Activated B cell treated with CpG ODN at 0.5 μM for 24 hours (primary cell): ENCODE measurements around the gene GH2. TPM values are rescaled to one million over a fixed set of nuclear protein-coding genes. Genes with fewer than 3 reads are reported as not detected.
"Not testable (repeated sequence)": the region's sequence is repeated elsewhere in the genome, so short reads cannot be mapped to it uniquely, and the experiment has no call there.

Experiments
- ATAC-seq: fragments of 200-7000 bp; cut with Tn5 transposase; one replicate; pipeline ENCODE4 v1.10.0; 2021; ENCODE audit warnings: low read depth, mild to moderate bottlenecking, moderate library complexity
- CTCF ChIA-PET: fragments of 350-600 bp; sonication (Branson Sonifier 250); formaldehyde crosslinking; loops from one replicate; lab custom pipeline; 2021; ENCODE audit warnings: antibody characterized with exemption; lab: Charles Lee
- POLR2A ChIA-PET: fragments of 350-600 bp; sonication (Branson Sonifier 250); formaldehyde crosslinking; loops from one replicate; lab custom pipeline; 2021; ENCODE audit warnings: antibody characterized with exemption; lab: Charles Lee
- DNase-seq: peaks from one replicate; pipeline ENCODE4 v3.0.0; 2022
- H3K27ac Mint-ChIP-seq: one replicate; pipeline ENCODE4 v1.8.0; 2020; ENCODE audit warnings: mixed read lengths
- H3K27me3 Mint-ChIP-seq: one replicate; pipeline ENCODE4 v1.8.0; 2021; ENCODE audit warnings: mixed read lengths
- H3K36me3 Mint-ChIP-seq: one replicate; pipeline ENCODE4 v1.8.0; 2021; ENCODE audit warnings: low read depth, mixed read lengths
- H3K4me1 Mint-ChIP-seq: one replicate; pipeline ENCODE4 v1.8.0; 2021; ENCODE audit warnings: mixed read lengths
- H3K4me3 Mint-ChIP-seq: one replicate; pipeline ENCODE4 v1.8.0; 2020; ENCODE audit warnings: mild to moderate bottlenecking, mixed read lengths
- H3K9me3 Mint-ChIP-seq: one replicate; pipeline ENCODE4 v1.8.0; 2020; ENCODE audit warnings: mixed read lengths
- CTCF ChIP-seq: fragments of 200-600 bp; IDR thresholded peaks from one replicate; pipeline ENCODE4 v1.8.0; 2022; ENCODE audit warnings: antibody characterized with exemption, mild to moderate bottlenecking
- intact Hi-C: fragments of 100-400 bp; cut with micrococcal nuclease; formaldehyde crosslinking; loops from one replicate; pipeline ENCODE4 v1.15.1; 2024
- total RNA-seq: library from RNA; stranded (reverse); gene quantifications from 2 replicates; pipeline ENCODE4 v1.2.3, GENCODE V29; 2022

GH2 gene
- total RNA-seq, 1 donor from 2014 or later: not detected

DNA sequence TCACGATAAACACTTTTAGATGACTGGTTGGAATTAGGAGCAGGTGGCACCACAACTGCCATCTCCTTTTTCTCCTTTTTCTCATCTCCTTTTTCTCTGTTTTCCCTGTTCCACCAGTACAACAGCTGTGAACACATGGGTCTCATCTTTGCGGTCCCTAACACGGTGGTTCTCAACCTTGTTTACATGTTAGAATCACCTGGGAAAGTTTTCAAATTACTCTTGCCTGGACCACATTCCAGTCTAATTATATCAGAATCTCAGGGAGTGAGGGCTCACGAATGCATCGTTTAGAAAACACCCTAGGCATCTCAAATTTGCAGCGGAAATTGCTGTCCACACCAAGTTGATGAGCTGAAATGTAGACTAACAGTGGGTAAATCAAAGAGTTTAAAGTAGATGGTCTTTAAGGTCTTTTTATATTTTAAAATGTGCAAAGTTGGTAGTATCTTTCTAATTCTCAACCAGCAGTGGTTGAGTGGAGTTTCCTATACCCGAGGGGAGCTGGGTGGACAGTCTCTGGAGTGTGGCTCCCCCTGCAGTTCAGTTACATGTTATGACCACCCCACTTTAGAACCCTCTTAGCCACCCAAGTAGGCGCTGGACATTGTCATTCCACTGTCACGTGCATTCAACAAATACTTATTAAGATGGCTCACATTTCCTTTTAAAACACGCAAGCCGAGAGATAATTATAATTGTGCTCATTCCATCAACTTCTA is 10.7 kb upstream of the GH2 start:
- H3K4me3 Mint-ChIP-seq, intact Hi-C loops, H3K9me3 Mint-ChIP-seq, H3K36me3 Mint-ChIP-seq, POLR2A ChIA-PET, DNase-seq, ATAC-seq, H3K27me3 Mint-ChIP-seq, H3K4me1 Mint-ChIP-seq, H3K27ac Mint-ChIP-seq: not testable (repeated sequence)
- CTCF ChIA-PET: interaction anchor here (1.4 kb wide), 1 partner anchor 133 kb away, joined by 4 read pairs; no protein-coding TSS in a partner anchor

- not testable (repeated sequence) for H3K4me3 Mint-ChIP-seq, DNase-seq, H3K36me3 Mint-ChIP-seq, H3K27me3 Mint-ChIP-seq, H3K9me3 Mint-ChIP-seq, H3K4me1 Mint-ChIP-seq
- intact Hi-C loops: loop anchor here (5.0 kb wide), 1 partner anchor 393 kb away; no protein-coding TSS in a partner anchor
- ATAC-seq: peak; percentile 91
- ChIA-PET CTCF (interaction anchor here (0.6 to 2.0 kb wide), 10 partner anchors 11 to 530 kb away, joined by 3 to 6 read pairs (median 4); no protein-coding TSS in a partner anchor), POLR2A (interaction anchor here (0.7 kb wide), 1 partner anchor 616 kb away, joined by 3 read pairs; no protein-coding TSS in a partner anchor)
- H3K27ac Mint-ChIP-seq: peak overlapping the region; percentile 35
These were observed 7.5 kb upstream of the GH2 start for GRCh38 chr17:63889026-63889848.

- ATAC-seq, H3K36me3 Mint-ChIP-seq, H3K4me1 Mint-ChIP-seq, CTCF ChIA-PET, DNase-seq, H3K4me3 Mint-ChIP-seq, H3K27me3 Mint-ChIP-seq, H3K27ac Mint-ChIP-seq, POLR2A ChIA-PET, H3K9me3 Mint-ChIP-seq: not testable (repeated sequence)
- intact Hi-C loops: loop anchor here (5.0 kb wide), 1 partner anchor 397 kb away; no protein-coding TSS in a partner anchor
These were observed 3.4 kb upstream of the GH2 start for GRCh38 chr17:63885119-63885518.

- H3K9me3 Mint-ChIP-seq, H3K4me3 Mint-ChIP-seq, DNase-seq, intact Hi-C loops, H3K27me3 Mint-ChIP-seq, H3K27ac Mint-ChIP-seq, ATAC-seq, H3K36me3 Mint-ChIP-seq: not testable (repeated sequence)
- ChIA-PET CTCF (interaction anchor here (1.0 to 2.3 kb wide), 3 partner anchors 13 to 64 kb away, joined by 3 to 6 read pairs (median 3); no protein-coding TSS in a partner anchor), POLR2A (interaction anchor here (0.7 kb wide), 2 partner anchors 23 to 64 kb away, joined by 3 to 7 read pairs; no protein-coding TSS in a partner anchor)
- peaks cover 11% of the 10 kb centered on the region for H3K4me1 Mint-ChIP-seq
These were observed 932 bp upstream of the GH2 start for GRCh38 chr17:63882626-63883126.

DNA sequence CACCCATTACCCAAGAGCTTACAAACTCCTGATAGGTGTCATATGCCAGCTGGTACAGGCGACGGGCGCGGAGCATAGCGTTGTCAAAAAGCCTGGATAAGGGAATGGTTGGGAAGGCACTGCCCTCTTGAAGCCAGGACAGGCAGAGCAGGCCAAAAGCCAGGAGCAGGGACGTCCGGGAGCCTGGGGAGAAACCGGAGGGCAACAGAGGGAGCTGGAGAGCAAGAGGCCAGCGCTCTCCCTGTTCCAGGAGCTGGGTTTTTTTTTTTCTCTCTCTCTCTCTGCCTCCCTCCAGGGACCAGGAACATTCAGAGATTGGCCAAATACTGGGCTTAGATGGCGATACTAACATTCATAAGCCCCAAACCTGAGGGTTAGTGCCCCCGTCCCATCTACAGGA is 407 bp downstream of the GH2 start:
- CTCF ChIA-PET: interaction anchor here (1.2 kb wide), 1 partner anchor 252 kb away, joined by 3 read pairs; no protein-coding TSS in a partner anchor
- intact Hi-C loops: not testable (repeated sequence)

DNA sequence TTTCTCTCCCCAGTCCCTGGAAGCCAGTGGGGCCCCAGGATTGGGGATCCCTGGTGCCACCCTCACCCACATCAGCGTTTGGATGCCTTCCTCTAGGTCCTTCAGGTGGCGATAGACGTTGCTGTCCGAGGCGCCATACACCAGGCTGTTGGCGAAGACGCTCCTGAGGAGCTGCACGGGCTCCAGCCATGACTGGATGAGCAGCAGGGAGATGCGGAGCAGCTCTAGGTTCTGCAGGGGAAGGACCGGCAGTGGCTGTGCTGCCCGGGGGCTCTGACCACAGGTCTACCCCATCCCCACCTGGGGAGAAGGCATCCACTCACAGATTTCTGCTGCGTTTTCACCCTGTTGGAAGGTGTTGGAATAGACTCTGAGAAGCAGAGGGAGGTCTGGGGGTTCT is 1.0 kb downstream of the GH2 start:
- Mint-ChIP-seq H3K36me3 (no peaks in the 10 kb centered on the region), H3K27me3 (no peaks in the 10 kb centered on the region), H3K4me1 (peaks cover 11% of the 10 kb centered on the region), H3K27ac (no peak overlapping the region), H3K4me3 (no peak overlapping the region), H3K9me3 (no peaks in the 10 kb centered on the region)
- no peak for ATAC-seq
- CTCF ChIA-PET: interaction anchor here (1.2 kb wide), 1 partner anchor 253 kb away, joined by 3 read pairs; no protein-coding TSS in a partner anchor
- intact Hi-C loops: no loop called here
- POLR2A ChIA-PET: no interaction called here
- TF ChIP-seq CTCF: no peak
- no peak for DNase-seq

More for the DNA sequence above, 407 bp downstream of the GH2 start:
- DNase-seq, H3K27ac Mint-ChIP-seq, H3K4me3 Mint-ChIP-seq, H3K27me3 Mint-ChIP-seq, POLR2A ChIA-PET, H3K36me3 Mint-ChIP-seq, H3K9me3 Mint-ChIP-seq, ATAC-seq: not testable (repeated sequence)
- H3K4me1 Mint-ChIP-seq: peaks cover 11% of the 10 kb centered on the region

- Mint-ChIP-seq H3K4me1 (peaks cover 11% of the 10 kb centered on the region), H3K4me3 (peak overlapping the region; percentile 52)
- H3K9me3 Mint-ChIP-seq, intact Hi-C loops, H3K36me3 Mint-ChIP-seq, POLR2A ChIA-PET, DNase-seq, H3K27me3 Mint-ChIP-seq, H3K27ac Mint-ChIP-seq: not testable (repeated sequence)
- CTCF ChIA-PET: interaction anchor here (1.1 to 1.2 kb wide), 2 partner anchors 10 to 57 kb away, joined by 3 to 6 read pairs; no protein-coding TSS in a partner anchor
- ATAC-seq: peak; percentile 38
These were observed 3.3 kb downstream of the GH2 start for GRCh38 chr17:63878413-63878812.

- H3K4me1 Mint-ChIP-seq: peaks cover 11% of the 10 kb centered on the region
- H3K9me3 Mint-ChIP-seq, ATAC-seq, intact Hi-C loops, POLR2A ChIA-PET, H3K36me3 Mint-ChIP-seq, DNase-seq, H3K4me3 Mint-ChIP-seq, CTCF ChIA-PET, H3K27me3 Mint-ChIP-seq, H3K27ac Mint-ChIP-seq: not testable (repeated sequence)
These were observed 7.1 kb downstream of the GH2 start for GRCh38 chr17:63874693-63875092.

GRCh38 chr17:63874061-63874626 is 7.6 kb downstream of the GH2 start:
- H3K27me3 Mint-ChIP-seq, H3K9me3 Mint-ChIP-seq, DNase-seq, POLR2A ChIA-PET, CTCF ChIA-PET, intact Hi-C loops, H3K27ac Mint-ChIP-seq, H3K36me3 Mint-ChIP-seq, H3K4me3 Mint-ChIP-seq: not testable (repeated sequence)
- peaks cover 11% of the 10 kb centered on the region for H3K4me1 Mint-ChIP-seq
- peak; percentile 59 for ATAC-seq

DNA sequence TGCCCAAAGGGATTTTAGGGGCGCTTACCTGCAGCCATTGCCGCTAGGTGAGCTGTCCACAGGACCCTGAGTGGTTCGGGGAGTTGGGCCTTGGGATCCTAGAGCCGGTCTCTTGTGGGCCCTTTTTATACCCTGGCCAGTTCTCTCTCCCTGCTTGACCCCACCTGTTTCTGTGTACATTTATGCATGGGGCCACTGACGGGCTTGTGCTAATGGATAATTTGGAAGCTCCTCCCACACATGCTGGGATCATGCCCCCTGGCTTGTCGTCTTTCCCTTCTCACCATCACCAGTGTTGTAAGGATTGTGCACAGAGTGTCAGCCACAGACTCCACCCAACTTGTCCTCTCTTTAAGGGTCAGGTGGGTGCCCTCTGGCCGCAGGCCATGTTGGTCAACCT is 8.2 kb downstream of the GH2 start, which contains the start of gene CSH2:
Gene CSH2 (minus strand): TSS at position 101 of the 400 bp plus-strand sequence. CDS start 63 bp downstream, at position 38.
- H3K27me3 Mint-ChIP-seq, H3K4me3 Mint-ChIP-seq, CTCF ChIA-PET, H3K36me3 Mint-ChIP-seq, POLR2A ChIA-PET, H3K9me3 Mint-ChIP-seq, intact Hi-C loops, H3K27ac Mint-ChIP-seq, H3K4me1 Mint-ChIP-seq, DNase-seq, ATAC-seq: not testable (repeated sequence)
